OCI-M2 (cell line): ENCODE measurements around the gene WDR5.

Experiments
- DNase-seq: peaks from one replicate; lab custom pipeline; 2025; ENCODE audit not compliant: unreplicated experiment; lab: John Stamatoyannopoulos, UW

The WDR5 gene

DNA sequence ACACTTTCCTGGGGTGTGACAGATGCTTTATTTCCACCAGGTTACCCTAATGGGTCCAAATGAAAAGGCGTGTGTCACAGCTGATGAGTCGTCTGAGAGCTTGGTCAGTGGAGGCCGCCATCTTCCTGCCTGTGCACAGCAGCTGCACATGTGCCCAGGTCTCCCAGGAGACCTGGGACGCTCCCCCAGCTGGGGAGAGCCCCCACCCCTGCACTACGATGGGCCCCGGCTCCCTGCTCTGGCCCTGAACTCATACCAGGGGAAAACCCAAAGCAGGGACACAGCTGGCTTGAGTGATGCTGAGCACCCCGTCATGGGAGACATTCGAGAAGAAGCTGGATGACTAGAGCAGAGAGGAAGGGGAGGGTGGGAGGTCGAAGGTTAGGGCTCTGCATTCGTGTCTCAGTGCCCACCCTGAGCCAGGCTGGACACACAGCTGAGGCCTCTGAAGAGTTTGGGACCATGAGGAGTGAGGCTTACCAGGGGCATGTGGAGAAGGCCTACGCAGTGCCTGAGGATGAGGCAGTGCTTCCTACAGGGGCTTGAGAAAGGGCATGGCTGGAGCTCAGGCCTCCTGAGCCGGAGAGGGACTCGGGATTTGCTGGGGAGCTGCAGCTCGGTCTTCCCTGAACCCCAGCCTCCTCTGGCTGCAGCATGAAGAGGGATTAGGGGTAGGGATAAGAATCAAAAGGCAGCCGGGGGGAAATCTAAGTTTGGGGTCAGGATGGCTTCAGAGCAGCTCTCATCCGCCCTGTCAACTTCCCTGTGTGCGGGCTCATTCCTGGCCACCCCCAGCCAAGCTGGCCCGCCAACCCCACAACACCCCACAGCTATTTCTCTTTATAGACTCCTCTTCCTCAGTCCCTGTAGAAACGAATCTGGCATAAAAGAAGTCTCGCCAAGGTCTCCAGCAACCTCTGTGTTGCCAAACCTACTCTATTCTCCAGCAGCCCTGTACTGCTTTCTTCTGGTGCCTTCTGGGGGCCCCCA is 70.7 kb downstream of the WDR5 start:
- DNase-seq, result no peak

DNA sequence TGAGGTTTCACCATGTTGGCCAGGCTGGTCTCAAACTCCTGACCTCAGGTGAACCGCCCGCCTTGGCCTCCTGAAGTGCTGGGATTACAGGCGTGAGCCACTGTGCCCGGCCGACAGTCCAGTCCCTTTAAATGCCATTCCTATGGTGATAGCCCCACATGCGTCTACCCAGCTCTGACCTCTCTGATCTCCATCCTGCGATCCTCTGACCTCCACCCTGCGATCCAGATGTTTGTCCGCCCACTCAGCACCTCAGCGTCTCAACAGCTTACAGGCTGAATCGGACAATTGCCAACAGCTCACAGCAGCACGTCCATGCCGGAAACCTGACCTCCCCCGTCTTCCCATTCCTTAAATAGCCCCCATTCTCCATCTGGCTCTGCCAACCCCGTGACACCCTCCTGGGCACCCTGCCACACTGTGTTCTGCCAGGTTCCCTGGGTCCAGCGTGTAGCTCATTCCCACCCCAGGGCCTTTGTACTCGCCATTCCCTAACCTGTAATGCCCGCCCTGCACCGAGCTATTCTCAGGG is 72.5 kb downstream of the WDR5 start:
- DNase-seq, result no peak

DNA sequence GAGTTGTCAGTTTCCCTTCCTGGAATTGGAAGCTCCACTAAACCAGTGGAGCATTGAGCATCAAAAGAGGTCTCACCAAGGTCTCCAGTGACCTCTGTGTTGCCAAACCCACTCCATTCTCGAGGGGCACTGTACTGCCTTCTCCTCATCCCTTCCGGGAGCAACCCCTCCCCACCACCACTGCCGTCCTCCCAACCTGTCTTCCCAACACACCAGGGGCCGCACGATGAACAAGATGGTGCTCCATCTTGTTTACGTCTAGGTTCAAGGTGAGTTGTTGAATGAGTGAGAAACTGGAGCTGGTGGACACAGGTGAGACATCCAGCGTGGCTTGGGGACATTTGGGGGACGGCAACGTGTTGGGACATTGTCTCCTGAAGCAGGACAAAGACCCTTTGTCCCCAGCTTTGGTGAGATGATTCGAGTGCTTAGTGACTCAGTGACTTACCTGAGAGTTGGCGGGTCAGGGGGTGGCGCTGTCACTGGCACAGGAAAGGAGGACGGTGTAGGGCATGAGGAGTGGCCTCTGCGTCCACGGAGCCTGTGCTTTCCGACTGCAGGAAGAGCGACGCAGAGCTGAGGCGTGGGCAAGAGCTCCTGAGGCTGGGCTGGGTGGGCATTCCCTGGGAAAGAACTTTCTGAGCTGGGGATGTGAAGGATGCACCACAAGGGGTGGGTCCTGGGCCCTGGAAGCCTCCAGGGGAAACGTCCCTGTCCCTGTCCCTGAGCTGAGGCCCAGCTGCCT is 73.3 kb downstream of the WDR5 start:
- no peak for DNase-seq
